NCI-H774 (cell line): ENCODE data around the gene UBB.
"Not testable (repeated sequence)": the region's sequence is repeated elsewhere in the genome, so short reads cannot be mapped to it uniquely, and the experiment has no call there.

Experiments used
- DNase-seq: peaks from one replicate; lab custom pipeline; 2025; lab: John Stamatoyannopoulos, UW

The UBB gene

DNA sequence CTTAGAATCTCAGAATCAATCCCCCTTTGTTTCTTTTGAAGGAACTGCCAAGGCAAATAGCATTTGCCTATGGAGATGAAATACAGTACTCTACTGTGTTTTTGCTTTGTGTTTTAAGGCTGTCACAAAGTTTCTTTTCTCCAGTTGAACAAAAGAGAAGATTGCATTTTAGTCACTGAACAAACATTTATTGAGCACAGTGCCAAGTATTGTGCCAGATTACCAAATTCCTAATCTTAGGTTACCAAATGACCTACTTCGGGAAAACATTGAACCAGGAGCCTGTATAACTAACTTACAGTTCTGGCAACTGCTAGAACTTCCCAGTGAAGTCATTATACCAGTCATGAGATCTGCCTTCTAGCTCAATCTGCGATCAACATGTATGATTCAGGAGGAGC is 3.0 kb upstream of the UBB start:
- no peak for DNase-seq

DNA sequence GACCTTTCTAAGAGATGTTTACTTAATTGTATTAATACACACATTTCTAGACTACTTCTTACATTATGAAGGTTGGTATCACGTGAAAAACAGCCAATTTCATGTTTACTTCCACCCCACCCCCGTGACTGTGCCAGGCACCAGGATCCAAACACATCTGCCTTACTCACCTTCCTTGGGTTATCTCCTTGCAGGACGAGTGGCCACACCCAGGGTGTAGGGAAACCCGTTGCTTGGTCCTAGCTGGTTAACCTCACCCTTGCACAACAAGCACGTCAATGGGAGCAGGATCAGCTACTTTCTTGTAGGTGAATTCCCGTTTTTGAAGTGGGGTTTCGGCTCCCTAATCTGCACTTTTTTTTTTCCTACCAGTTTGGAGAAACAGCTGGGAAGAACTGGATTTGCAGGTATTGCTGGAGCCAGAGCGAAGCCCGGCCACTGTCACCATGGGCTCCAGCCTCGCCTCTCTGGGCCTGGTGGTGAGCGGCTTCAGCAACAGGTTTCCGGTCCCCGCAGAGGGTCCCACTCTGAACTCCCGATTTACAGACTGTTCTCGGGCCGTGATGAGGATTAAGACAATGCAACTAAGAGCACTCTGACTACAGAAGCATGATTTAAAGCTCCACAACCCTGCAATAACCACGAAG is 2.1 kb upstream of the UBB start:
- no peak for DNase-seq

- DNase-seq, result no peak
Measured at GRCh38 chr17:16379654-16380053, 1.2 kb upstream of the UBB start.

DNA sequence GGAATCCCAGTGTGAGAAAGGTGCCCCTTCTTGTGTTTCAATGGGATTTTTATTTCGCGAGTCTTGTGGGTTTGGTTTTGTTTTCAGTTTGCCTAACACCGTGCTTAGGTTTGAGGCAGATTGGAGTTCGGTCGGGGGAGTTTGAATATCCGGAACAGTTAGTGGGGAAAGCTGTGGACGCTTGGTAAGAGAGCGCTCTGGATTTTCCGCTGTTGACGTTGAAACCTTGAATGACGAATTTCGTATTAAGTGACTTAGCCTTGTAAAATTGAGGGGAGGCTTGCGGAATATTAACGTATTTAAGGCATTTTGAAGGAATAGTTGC is 567 bp downstream of the UBB start:
- DNase-seq, result no peak

DNA sequence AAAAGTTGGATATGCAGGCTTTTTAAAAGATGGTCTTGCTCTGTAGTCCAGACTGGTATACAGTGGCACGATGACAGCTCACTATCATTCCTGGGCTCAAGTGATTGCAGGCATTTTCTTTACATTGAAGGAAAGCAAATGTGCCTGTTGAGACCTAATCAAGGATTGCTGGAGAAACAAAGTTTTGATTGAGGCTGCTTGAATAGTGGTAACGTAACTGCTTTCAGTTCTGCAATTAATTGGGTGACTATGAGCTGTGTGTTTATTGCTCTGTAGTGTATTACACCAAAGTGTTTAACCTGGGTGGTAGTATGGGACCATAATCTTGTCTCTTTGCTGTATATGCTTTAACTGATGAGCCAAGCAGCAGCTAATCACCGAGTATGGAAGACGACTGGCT is 2.3 kb downstream of the UBB start:
- DNase-seq, result no peak

DNA sequence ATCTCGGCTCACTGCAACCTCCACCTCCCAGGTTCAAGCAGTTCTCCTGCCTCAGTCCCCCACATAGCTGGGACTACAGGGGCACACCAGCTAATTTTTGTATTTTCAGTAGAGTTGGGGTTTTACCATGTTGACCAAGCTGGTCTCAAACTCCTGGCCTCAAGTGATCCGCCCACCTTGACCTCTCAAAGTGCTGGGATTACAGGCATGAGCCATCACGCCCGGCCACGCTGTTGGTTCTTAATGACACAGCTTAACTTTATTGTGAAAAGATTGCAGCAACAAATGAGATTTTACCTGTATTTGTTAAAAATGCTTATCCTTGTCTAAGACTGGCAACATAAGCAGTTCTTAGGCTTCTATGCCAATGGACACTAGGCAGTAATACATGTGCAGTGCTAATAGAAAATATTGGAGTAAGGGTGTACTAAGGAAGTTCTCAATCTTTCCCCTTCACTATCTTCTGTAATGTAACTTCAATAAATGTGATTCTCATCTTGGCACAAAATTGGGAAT is 2.9 kb downstream of the UBB start:
- DNase-seq, result no peak

- no peak for DNase-seq
Measured at GRCh38 chr17:16384557-16384956, 3.7 kb downstream of the UBB start.

GRCh38 chr17:16386126-16386507 is 5.2 kb downstream of the UBB start:
- not testable (repeated sequence) for DNase-seq

DNA sequence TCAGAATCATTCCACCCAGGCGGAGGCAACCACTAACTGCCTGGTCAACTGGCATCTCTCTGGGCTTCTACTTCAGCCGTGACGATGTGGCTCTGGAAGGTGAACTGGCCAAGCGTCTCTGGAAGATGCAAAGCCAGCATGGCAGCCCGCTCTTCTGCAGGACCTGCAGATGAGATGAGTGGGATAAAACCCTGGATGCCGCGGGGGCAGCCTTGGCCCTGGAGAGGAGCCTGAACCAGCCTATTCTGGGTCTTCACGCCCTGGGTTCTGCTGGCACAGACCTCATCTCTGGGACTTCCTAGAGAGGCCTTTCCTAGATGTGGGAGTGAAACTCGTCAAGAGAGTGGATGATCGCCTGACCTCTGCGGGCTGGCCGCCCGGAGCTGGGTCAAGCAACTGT is 10.6 kb downstream of the UBB start:
- DNase-seq, result no peak

DNA sequence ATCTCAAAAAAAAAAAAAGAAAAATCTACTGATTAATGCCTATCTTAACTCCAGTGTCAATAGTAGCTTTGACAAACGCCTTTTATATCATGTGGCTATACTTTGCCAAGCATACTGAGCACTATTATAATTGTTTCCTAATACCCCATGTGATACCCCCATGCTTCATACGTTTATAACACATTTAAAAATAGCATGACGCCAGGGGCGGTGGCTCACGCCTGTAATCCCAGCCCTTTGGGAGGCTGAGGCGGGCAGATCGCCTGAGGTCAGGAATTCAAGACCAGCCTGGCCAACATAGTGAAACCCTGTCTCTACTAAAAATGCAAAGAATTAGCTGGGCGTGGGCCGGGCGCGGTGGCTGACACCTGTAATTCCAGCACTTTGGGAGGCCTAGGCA is 11.6 kb downstream of the UBB start:
- not testable (repeated sequence) for DNase-seq

GRCh38 chr17:16395887-16396286 is 15.0 kb downstream of the UBB start:
- not testable (repeated sequence) for DNase-seq

DNA sequence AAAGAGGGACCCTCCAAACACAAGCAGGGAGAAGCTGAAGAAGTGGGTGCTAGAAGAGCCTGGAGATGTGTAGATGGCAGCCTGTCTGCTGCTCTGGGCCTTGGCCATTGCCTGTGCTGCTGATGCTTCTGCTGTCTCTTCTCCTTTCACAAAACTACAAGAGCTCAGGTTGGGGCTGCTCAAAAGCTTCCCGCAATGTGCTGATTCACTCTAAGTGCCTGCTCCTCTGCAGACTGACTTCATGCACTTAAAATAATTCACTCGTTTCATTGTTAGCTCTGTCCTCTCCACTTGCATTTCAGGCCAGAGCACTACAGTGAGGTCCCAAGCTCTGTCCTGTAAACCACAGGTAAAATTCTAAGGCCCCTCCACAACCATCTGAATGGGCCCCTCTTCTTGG is 15.8 kb downstream of the UBB start:
- DNase-seq, result not testable (repeated sequence)

DNA sequence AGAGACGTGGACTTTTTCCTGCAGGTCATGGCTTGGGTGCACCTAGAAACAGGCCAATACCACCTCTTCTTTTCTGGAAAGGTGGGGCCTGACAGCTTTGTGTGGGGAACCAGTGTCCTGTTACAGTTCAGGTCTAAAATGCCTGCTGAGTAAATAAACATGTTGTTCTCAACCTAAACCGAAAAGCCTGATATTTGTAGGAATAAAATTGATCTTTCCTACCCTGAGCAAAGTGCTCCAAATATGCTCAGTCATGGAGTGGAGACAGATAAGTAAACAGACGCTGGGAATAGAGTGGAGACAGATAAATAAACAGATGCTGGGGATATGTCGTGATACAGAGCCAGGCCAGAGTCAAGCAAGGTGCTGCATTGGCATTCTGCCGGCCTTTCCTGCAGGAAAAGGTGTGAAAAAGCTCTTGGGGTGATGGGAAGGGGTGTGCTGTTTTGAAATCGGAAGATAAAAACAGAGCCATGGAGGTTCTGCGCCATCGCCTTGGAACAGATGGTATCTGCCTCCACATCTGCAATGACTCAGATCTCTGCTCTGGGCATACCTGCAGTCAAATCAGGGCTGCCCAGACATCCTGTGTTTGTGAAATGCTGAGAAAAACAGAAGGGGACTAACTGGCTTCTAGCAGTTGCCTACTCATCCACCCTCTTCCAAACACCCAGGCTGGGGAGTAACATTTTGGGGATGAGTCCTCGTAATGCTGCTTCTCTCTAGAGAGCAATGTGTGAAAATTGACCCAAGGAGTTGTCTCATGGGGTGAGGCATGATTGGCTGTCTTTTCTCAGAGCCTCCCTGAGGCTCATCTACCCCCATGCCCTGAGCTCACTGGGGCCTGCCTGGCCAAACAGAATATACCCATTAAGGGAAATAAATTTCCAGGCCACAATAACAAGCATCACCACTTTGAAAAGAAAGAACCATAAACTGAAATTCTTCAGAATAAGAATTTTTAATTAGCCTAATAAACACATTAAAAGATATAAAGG is 17.7 kb downstream of the UBB start:
- DNase-seq, result no peak

GRCh38 chr17:16403847-16404246 is 23.0 kb downstream of the UBB start:
- not testable (repeated sequence) for DNase-seq

GRCh38 chr17:16406742-16407674 is 26.1 kb downstream of the UBB start:
- DNase-seq, result no peak

GRCh38 chr17:16407911-16408588 is 27.2 kb downstream of the UBB start:
- no peak for DNase-seq

- no peak for DNase-seq
Measured at GRCh38 chr17:16415031-16415924, 34.4 kb downstream of the UBB start, which contains the start of gene TRPV2. TRPV2 (plus strand) TSS chr17:16415571; CDS start chr17:16417669, 2,098 bp downstream.

- no peak for DNase-seq
Measured at GRCh38 chr17:16417399-16417798, 36.5 kb downstream of the UBB start.

GRCh38 chr17:16417896-16418684 is 37.2 kb downstream of the UBB start:
- no peak for DNase-seq

GRCh38 chr17:16418685-16419068 is 37.8 kb downstream of the UBB start:
- DNase-seq, result no peak
